Left renal cortex interstitium (tissue), 4 donors: Measurements from ENCODE around the gene PHLDA3. TPM values are rescaled to one million over a fixed set of nuclear protein-coding genes. Genes with fewer than 3 reads are reported as not detected.

Source experiments
- DNase-seq, 4 donors: peaks; one replicate each; pipeline ENCODE4 v3.0.0-alpha.2; 2013; ENCODE audit warnings: low read depth in 4 of 4, low spot score in 2 of 4, missing footprints in 1 of 4
- polyA plus RNA-seq, 4 donors: library from polyadenylated mRNA; unstranded; fragments of 120-200 nt; gene quantifications; one replicate each; pipeline ENCODE4 v1.2.1, GENCODE V29; 2013; ENCODE audit not compliant: insufficient read length in 4 of 4

Gene PHLDA3
- polyA plus RNA-seq, 4 donors = 9.7 to 16.8 (median 12.6) TPM

GRCh38 chr1:201468501-201468843 lies 516 bp downstream of the PHLDA3 start:
- no peak for DNase-seq

GRCh38 chr1:201466492-201466891 lies 2.5 kb downstream of the PHLDA3 start:
- no peak for DNase-seq

DNA sequence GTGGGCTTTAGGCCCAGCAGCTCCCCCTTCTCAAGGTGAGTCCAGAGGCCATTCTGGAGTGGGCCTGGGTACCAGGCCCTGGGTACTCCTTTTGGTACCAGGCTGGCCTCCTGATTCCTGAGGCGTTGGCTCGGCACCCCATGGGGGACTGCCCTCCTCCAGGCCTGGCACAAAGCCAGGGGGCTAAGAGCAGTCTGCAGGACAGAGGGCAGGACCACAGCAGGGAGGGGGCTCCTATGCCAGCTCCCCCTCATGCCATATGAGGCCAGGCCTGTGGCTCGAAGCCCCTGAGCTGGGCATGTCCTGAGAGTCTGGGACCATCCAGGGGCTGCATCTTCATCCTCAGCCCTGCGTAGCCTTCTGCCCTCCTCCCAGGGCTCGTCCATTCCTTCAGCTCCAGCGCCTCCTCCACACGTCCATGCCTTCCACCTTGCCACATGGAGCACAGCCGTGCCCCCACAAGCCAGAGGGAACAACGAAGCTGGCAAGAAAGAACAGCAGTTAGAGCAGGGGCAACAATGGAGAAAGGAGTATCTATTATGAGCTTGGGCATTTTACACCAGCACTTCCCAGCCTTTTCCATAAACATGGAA lies 3.2 kb downstream of the PHLDA3 start:
- DNase-seq = no peak

DNA sequence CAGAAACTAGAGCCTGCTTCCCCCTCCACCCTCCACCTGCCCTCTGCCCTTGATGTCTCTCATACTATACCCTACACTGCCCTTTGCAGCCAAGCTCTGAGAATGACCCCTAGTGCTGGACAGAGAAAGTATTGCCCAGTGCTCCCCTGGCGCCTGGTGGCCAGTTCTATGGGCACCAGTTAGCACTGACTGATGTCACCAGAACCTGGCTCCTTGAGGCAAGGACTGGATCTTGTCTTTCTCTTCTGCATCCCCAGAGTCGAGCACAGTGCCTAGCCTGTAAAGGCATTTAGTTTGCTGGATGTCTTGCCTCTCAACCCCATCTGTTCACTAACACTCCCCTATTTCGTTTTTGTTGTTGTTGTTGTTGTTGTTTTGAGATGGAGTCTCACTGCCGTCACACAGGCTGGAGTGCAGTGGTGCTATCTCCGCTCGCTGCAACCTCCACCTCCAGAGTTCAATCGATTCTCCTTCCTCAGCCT lies 5.9 kb downstream of the PHLDA3 start:
- DNase-seq = no peak

GRCh38 chr1:201461645-201462441 lies 7.1 kb downstream of the PHLDA3 start:
- DNase-seq = no peak

DNA sequence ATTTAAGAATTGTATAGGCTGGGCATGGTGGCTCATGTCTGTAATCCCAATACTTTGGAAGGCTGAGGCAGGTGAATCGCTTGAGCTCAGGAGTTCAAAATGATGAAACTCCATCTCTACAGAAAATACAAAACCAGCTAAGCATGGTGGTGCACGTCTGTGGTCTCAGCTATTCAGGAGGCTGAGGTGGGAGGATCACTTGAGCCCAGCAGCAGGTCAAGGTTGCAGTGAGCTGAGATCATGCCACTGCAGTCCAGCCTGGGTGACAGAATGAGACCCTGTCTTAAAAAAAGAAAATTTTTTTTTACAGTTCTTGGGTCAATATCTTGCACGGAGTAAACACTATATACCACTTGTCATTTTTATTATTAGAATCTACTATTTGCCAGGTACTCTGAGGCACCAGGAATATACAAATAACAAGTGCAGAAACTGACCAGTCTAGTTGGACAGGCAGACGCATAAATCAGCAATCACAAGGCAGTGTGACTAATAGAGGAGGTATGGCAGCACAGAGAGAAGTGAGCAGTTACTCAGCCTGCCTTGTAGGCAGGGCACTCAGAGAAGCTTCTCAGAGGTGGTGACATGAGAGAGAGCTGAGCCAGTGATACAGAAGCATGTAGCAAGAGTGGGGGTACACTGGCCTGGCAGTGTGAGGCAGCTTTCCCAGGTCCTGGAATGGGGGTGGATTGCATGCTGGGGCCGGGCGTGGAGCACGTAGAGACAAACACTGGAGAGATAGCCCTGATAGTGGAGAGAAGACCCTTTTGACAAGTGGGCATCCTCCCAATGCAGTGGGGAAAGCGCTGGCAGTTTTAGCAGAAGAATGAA lies 8.0 kb downstream of the PHLDA3 start:
- no peak for DNase-seq

DNA sequence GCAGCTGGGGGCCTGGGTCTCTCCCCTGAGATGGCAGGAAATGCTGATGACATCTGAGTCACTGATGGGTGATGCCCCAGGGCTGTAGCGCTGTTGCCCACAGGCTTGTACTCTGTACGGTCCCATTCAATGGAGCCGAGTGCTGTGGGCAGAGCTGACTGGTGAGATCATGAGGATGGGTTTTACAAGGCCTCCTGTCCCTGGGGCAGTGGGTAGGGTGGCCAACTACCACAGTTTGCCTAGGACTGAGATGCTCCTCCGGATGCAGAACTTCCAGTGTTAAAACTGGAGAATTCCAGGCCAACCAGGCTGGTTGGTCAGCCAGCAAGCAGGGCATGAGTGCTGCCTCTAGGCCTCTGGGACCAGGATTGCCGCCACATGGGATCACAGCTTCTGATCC lies 9.2 kb downstream of the PHLDA3 start:
- no peak for DNase-seq

- no peak for DNase-seq
Measured at GRCh38 chr1:201459052-201459451, 9.9 kb downstream of the PHLDA3 start.

GRCh38 chr1:201457508-201457960 lies 11.5 kb downstream of the PHLDA3 start:
- DNase-seq = no peak

- no peak for DNase-seq
Measured at GRCh38 chr1:201456499-201457309, 12.3 kb downstream of the PHLDA3 start.

- DNase-seq = no peak
Measured at GRCh38 chr1:201455098-201455497, 13.9 kb downstream of the PHLDA3 start.

- DNase-seq = no peak
Measured at GRCh38 chr1:201454608-201455007, 14.4 kb downstream of the PHLDA3 start.

- no peak for DNase-seq
Measured at GRCh38 chr1:201452866-201453265, 16.1 kb downstream of the PHLDA3 start.

DNA sequence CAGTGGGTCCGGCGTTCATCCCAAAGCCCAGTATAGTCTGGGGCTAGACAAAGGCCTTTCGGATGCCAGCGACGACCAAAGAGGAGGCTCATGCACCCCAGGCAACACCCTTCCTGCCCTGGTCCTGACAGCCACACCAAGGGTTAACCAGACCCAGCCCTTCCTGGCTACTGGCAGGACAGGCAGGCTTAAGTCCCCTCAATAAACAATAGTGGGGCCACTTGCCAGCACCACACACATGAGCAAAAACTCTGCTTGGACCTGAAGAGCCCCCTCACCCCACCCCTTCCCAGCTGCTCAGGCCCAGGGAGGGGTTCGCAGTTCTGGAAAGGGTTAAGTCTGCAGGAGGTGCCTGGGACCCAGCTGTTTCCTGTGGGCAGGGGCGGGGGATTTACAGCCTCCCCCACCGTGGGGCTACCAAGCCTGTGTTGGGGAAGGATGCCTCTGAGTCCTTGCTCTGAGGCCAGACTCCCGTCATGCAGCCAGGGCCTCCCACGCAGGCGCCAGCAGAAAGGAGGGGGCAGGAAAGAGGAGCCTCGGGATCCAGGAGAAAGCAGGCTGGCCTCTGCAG lies 18.2 kb downstream of the PHLDA3 start:
- DNase-seq = peak in 2 of 4 donors; percentile 46 to 75

DNA sequence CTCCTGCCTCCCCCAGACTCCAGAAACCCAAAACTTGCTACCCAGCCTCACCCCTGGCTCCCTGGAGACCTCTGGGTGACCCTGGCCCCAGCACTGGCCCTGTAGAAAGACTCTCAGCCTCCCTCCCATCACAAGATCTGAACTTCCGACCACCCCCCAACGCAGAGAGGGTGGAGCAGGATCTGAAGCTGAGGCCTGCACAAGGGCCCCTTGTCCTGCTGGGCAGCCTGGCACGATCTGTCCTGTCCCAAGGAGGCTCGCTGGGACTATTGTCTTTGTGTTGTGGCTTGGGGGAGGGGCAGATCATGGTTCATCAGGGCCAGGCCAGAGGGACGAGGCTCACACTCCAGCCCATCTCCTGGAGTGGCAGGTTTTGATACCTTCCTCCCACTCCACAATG lies 20.0 kb downstream of the PHLDA3 start:
- DNase-seq = no peak

DNA sequence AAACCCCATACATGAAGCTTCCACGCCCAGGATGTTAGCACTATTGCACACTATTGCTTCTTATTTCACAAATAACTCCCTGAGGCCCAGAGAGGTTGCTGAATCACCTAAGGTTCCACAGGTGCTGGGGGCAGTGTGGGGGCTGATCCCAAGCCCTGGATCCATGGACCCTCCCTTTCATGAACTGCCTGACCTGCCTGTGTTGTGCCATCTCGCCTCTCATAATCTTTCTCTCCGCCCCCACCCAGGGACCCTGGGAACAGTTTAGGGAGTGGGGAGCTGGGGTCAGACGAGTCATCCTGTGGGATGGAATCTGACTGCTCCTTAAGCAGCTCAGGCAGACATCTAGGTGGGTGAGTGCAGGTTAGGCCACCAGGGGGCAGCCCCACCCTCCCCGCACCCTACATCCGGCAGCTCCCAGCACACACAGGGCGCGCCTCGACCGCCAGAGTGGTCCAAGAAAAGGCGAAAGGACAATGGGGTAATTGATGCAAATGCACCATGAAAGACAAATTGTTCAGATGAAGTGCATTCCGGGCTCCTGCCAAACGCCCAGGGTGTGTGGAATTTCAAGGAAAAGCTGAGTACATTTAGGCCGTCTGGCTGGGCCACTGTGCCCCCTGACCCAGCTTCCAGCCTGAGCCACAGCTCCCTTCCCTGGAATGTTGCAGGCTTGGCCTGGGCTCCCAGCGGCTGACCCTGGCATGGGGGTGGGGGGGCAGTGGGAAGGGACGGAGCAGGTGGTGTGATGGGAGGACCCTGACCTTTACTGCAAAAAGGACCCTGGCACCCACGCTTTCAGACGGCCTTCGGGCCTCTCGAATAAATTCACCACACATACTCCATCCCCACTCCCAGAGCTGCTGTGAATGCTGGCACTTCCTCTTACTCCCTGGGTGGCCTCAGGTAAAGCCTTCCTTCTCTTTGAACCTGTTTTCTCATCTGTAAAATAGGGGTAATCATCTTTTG lies 20.8 kb downstream of the PHLDA3 start:
- peak in 1 of 4 donors; percentile 44 for DNase-seq

DNA sequence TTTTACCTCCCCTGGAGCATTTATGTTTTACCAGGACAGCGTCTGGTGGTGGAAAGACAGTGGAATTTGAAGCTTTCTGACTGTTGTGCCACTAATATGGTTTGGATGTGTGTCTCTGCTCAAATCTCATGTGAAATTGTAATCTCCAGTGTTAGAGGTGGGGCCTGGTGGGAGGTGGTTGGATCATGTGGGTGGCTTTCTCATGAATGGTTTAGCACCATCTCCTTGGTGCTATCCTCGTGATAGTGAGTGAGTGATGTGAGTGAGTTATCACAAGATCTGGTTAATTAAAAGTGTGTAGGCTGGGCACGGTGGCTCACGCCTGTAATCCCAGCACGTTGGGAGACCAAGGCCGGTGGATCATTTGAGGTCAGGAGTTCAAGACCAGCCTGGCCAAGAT lies 23.7 kb downstream of the PHLDA3 start:
- no peak for DNase-seq

GRCh38 chr1:201444792-201445191 lies 24.2 kb downstream of the PHLDA3 start:
- DNase-seq = no peak

GRCh38 chr1:201443747-201444146 lies 25.2 kb downstream of the PHLDA3 start:
- no peak for DNase-seq
